SIG-M5 (cell line): ENCODE results near the gene COL9A2.
A peak's percentile ranks its signal among the peaks of the same experiment; 100 is the strongest.

ENCODE experiments used
- DNase-seq: peaks from one replicate; lab custom pipeline; 2025; lab: John Stamatoyannopoulos, UW

The COL9A2 gene

DNA sequence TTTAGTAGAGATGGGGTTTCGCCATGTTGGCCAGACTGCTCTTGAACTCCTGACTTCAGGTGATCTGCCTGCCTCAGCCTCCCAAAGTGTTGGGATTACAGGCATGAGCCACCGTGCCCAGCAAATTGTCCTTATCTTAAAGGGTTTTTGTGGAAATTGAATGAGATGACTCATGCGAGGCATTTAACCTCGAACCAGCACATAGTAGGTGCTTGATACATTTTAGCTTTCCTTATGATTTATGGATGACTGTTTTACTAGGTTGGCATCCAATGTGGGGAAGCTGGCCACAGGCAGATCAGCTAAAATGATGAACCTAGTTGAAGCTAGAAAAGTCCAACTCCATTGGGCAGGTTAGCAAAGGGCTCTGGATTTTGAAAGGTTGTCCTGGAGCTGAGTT is 1.4 kb upstream of the COL9A2 start:
- no peak for DNase-seq

DNA sequence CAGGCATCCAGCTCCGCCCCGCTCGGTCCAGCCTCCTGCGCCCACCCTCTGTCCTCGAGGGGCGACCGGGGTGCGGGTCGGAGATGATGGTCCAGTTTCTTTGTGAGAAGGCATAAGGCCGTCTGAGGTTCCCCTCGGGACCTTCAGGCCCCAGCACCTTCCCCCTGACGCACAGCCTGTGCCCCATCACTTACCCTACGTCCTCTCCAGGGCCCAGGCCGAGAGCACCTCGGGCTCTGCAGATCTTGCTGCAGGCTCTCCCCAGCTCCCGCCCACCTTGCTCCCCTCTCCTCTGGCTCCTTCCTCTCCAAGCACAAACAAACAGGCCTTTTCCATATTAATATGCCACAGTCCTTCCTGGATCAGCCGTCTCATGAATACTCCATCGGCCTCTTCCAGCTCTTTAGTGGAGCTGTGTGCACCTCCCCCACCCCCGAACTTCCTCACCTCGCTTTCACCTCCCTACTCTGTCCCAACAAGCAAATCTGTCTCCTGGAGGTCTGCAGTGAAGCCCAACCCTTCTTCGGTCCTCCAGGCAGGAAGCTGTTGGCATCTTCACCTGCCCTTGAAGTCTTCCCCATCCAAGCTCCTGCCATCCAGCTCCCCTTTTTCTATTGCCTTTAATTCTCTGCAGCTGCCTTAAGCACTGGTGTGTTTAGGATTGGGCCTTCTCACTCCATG is 448 bp upstream of the COL9A2 start:
- DNase-seq = no peak

DNA sequence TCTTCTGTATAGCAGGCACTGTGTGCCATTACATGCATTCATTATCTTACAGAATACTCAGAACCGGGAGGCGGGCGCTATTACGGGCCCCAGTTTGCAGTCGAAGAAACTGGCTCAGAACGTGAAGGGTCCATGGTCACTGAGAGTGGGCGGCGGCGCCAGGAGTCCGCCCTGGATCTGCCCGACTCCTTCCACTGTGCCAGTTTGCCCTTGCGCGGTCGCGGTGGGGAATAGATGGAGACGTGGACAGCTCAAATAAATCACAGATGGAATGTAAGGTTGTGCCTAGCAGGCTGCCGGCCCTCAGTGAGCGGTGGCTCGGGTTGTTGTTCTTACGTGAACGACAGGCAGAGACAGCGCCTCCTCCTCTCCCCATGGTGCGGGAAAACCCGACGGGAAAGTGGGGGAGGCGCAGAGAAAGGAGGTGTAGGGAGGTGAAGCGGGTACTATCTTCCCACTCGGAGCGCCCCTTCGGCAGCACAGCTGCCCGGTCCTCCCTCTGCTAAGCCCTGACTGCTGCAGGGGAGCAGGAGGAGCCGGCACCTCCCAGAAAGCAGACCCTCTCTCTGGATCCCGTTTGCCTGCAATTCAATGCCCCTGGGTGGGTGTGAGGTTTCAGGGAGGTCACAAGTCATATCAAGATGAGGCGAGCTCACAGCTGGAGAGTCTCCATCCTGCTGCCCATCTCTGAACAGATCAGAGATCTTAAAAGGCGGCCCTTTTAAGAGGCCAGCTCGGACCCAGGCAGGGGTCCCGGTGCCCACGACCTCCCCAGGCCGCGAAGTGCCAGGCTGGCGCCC is 1.1 kb downstream of the COL9A2 start:
- no peak for DNase-seq

DNA sequence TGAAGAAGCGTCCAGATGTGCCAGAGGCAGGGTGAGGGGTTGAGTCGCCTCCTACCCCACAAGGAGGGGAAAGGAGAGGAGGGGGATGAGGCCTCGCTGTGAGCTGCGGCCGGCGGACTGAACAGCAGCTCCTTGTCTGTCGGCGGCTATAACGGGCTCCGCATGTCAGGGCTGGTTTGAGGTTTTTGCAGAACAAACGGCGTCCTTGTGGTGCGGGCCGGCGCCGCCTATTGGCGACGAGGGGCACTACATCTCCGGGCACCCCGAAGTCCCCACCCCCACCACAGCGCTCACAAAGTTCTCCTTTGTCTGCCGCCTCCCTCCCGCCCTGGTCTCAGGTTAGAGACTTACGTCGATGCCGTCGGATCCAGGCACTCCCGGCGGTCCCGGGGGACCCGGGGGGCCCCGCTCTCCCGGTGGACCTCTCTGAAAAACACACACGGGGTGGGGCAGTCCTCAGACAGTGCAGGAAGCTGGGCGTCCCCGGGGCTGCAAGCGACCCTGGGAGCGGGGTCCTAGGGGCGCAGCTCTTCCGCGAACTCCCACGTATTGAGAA is 1.8 kb downstream of the COL9A2 start:
- DNase-seq = peak; percentile 18

DNA sequence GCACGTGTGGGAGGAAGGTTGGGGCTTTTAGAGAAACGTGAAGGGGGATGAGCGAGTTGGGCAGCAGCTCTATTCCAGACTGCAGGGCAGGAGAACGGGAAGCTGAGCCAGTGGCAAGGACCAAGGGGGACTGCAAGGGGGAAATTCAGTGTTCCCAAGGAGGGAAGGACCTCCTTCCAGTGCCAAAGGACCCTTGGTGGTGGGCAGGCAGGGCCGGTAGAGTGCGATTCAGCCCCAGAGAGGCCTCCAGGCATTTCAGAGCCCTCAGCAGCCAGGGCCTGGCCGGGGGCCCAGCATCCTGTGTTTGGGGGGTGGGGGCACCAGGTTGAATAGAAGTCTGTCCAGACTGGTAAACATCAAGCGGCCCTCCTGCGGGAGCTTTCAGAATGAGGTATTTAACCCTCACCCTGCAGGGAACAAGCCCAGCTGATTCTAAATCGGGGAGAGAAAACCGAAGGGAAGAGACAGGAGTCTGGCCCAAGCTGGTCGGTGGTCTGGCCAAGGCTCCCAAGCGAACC is 2.3 kb downstream of the COL9A2 start:
- no peak for DNase-seq

DNA sequence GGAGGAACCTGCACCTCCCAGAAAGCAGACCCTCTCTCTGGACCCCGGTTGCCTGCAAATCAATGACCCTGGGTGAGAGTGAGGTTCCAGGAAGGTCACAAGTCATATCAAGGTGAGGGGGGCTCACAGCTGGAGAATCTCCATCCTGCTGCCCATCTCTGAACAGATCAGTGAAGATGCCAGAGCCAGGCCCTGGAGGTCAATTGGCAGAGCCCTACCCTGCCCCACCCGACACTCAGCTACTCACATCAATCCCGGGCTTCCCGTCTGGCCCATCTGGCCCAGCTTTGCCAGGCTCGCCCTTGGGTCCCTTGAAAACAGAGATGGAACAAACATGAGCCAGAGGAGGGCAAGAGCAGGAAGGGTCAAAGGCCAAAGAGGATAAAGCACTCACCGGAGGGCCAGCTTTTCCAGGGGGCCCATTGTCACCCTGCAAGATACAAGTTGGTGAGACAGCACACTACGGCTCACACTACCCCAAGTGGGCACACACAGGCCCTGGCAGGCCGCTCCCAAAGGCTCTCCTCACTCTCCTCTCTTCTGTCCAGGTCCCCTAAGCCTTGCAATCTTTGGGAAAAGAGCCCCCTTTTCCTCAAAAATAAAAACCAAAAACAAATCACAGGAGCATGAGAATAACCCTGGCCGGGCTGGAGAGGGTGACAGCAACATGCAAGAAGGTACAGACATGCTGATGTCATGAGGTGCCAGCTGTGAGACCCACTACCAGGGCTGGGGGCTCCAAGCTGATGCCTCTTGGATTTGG is 2.9 kb downstream of the COL9A2 start:
- DNase-seq = no peak

DNA sequence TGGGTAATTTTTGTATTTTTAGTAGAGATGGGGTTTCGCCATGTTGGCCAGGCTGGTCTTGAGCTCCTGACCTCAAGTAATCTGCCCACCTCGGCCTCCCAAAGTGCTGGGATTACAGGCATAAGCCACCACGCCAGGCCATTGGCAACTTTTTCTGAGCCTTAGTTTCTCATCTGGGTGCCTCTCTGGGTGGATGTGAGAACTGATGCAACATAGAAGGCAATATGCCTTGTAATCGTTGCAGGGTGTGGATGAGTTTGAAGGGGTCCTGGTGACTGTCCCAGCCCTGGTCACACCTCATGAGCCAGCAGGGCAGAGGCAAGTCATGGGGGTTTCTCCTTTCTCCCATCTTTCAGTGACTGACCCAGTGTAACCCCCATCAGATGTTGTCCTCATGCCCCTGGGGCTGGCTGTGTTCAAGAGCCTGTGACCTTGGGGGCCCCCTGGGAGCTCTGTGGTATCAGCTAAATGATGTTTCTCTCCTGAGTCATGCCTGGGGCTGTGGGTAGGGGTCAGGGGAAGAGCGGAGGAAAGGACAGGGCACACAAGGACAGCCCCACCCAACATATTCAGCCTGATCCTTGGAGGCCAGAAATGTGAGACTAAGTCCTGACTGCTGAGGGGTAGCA is 3.6 kb downstream of the COL9A2 start:
- DNase-seq = no peak

DNA sequence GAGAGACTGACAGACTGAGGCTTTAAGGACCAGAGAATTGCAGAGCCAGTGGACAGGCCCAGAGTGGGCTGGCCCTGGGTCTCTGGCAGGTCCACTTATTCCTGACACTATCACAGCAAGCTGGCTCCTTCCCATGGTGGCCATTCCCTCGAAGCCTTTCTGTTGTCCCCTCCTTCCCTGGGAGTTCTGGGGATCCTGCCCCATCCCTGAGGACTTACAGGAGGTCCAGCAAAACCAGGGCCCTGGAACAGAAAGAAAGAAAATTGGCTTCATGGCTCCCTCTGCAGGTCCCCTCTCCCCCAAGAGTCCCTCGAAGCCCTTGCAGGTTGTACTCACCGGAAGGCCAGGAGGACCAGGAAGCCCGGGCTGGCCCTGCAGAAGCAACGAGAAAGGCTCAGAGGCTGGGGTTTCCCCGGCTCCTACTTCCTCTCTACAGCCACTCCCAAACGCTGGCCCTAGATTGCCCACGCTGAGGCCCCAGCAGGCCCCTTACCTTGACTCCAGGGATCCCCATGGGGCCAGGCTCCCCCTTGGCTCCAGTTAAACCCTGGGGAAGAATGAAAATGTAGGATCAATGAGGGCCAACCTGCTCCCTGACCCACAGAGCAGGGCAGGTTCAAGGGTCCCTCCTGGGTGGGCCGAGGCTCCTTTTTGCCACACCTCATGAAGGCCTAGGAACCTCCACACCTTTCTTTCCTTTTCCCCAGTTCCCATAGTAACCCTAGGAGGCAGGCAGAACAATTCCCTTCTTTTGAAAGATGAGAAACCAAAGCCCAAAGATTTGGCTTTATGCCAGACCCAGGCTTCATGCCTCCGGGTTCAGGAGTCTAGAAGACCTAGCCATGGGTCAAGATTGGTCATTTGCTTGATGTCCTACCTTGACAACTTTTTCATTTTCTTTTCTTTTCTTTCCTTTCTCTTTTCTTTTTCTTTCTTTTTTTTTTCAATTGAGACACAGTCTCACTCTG is 4.6 kb downstream of the COL9A2 start:
- no peak for DNase-seq

DNA sequence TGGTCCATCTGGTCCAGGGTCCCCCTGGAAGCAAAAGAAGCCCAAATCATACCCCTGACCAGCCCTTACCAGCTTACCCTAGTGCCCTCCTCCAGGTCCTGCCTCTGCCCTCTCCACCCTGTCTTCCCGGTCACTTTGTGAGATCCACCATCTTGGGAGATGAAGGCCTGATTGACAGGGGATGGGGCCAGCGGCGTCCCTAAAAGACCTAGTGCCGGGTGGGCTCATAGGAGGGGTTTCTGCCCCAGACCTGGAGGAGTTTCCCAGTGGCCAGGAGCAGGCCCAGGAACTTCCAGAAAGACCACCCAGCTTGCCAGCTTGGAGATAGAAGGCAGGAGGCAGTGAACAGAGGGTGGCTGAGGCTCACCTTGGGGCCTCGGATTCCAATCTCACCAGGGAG is 5.4 kb downstream of the COL9A2 start:
- no peak for DNase-seq

DNA sequence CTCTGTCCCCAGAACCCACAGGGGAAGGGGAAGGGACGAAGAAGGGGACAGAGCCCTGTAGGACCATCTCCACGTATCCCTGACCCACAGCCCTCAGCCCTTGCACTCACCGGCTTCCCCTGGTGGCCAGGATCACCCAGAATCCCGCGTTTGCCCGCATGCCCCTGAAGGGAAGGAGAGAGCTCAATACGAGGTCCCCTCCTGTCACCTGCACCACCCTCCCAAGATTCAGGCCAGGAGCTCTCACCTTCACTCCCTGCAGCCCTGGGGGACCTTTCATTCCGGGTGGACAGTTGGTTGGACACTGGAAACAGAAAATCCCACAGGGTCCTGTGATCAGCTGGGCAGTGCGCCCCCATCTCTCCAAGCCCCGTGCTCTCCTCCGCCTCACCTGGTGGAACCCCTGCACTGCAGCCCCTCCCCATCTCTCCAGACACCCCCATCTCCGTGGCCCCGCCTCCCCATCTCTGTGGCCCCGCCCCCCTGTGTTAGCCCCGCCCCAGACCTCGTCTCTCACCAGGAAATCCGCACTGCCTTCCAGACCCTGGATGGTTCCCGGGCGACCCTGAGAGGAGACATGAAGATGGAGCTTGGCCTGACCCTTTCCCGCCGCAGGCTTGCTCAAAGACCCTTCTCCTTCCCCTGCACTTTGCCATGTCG is 6.0 kb downstream of the COL9A2 start:
- DNase-seq = no peak

DNA sequence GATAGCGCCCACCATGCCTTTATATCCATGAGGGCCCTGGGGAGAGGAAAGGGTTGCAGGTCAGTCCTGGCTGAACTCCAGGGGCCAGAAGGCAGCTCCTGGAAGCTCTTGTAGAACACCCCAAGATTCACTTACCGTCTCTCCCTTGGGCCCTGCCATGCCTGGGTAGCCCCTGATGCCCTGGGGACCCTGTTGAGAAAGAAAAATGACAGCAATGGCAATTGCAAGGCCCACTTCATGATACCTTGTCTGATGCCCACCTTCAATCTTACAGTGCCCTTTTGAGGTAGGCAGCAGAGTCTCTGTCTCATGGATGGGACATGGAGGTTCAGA is 7.0 kb downstream of the COL9A2 start:
- DNase-seq = no peak

DNA sequence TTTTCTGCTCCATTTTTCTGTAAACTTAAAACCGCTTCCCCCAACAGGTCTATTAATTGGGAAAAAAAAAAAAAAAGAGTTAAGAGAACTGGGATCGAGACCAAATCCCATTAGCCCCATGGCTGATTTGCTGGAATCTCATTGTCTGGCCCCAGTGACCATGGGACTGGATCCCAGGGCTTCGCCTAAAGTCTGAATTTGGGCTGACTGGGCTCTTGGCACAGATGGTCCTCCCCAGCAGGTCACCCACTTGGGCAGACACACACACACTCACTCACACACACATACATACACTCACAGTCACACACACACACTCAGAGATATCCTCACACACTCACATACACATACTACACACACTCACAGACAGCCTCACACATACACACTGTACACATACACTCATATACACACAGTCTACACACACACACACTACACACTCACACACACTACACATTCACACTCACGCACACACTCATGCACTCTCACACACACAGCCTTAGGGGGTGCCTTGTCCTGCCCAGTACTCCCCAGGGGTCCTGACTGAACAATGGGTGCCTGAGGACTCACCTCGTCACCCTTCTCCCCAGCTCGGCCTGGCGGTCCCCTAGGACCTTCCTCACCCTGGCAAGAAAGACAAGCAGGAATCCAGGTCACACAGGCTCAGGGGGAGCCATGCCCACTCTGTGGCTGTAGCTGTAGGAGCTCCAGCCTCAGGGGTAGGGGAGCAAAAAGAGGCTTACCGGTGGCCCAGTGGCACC is 7.5 kb downstream of the COL9A2 start:
- DNase-seq = no peak

DNA sequence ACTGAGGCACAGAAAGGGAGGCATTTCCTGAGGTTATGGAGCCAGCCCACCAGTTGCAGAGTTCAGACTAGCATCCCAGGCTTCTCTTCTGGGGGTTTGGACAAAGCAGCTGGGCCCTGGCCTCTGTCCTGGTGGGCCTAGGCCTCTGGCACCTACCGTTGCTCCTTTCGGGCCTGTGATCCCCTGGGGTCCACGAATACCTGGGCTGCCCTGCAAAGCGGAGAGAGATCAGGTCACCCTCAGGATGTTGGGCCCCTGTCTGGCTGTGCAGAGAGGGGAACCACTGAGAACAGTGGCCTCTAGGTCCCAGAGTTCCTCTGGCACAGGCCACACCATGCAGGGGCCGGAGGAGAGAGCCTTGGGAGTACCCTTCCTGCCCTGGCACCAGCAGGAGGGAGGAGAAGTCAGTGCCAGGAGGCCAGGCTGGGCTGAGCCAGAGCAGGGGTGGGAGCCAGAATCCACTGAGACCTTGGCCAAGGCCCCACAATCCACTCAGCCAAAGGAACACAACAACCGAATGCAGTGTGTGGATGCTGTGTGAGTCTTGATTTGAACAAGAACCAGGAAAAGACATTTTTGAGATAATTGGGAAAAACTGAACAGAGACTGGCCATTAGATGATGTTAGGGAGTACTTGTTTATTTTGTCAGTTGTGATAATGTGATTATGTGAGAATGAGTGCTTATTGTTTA is 8.9 kb downstream of the COL9A2 start:
- no peak for DNase-seq

DNA sequence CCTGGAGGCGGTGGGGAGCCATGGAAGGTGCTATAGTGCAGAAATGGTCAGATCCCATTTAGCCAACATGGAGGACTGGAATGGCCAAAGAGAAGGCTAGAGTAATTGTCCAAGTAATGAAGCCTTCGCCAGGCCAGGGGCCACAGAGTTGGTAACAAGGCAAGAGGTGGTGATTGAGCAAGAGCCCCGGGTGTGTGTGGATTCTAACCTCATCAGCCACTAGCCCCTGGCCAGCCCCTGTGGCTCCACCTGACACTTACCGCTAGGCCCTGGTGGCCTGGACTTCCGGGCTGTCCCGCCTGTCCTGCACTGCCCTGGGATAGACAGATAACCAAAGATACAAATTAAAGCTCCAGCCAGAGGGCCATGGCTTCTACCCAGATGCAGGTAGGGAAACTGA is 9.9 kb downstream of the COL9A2 start:
- no peak for DNase-seq

DNA sequence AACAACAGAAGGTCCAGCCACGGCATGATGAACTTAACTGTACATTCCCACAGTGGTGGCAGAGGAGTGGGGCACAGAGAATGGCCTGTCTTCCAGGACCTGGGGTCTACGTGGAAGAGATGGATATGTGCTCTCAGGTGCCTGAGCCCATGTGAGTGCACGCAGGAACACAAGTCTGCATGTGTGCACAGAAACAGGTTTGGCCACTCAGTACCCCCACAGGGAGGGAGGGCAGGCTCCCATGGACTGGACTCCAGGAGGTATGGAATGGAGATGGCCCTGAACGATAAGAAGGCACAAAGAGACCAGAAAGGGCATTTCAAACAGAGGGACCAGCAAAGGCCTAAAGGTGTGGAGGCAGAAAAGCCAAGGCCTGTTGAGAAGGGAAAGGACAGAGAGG is 10.8 kb downstream of the COL9A2 start:
- DNase-seq = no peak

DNA sequence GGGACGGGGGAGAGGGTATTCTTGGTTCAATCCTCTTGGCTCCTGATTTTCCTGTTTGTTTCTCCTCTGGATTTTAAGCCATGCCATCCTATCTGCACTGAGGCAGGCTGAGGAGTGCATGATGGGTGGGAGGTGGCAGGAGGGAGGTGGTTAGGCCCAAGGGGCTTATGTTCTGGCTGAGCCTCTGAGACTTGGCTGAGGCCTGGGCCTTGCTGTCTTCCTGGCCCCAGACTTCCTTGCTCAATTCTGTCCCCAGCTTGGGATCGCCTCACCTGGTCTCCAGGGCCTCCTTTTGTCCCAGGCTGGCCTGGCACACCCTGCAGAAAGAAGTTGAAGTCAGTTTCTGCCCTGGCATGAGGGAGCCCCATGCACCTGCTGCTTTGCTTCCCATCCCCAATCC is 11.2 kb downstream of the COL9A2 start:
- no peak for DNase-seq

DNA sequence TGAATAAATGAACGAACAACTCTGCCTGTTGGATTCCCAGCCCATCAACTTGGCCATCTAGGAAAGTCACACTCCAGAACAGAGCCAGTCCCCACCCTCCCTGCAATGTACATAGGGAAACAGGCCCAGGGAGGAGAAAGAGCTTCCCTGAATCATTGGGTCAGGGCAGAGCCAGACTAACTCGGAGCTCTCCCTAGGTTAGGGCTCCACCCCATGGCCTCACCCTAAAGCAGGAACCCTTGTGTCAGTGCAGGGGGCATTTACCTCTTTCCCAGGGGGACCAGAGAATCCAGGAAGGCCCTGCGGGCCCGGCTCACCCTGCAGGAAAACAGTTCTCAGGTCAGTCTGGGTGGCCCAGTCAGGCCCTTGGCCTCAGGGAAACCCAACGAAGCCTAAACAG is 11.6 kb downstream of the COL9A2 start:
- DNase-seq = no peak

DNA sequence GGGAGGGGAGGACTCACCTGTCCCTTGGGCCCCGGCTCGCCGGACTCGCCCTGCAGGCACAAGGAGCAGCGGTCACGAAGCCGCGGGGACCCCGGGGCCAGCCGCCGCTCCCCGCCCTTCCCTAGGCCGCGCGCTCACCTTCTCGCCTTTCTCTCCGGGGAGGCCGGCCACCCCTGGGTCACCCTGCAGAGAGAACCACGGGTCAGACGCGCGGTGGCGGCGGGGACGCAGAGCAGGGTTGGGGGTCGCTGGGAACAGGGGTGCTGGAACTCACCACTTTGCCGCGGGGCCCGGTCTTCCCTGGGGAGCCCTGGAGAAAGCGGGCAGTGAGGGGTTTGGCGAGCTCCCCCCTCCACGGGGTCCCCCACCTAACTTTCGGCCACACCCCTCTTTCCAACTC is 13.3 kb downstream of the COL9A2 start:
- no peak for DNase-seq
